Muscle of arm (tissue), 14 donors: ENCODE data around the gene ZNF235. TPM values are rescaled to one million over a fixed set of nuclear protein-coding genes. Genes with fewer than 3 reads are reported as not detected.
"Not testable (repeated sequence)": the region's sequence is repeated elsewhere in the genome, so short reads cannot be mapped to it uniquely, and the experiment has no call there.

ENCODE experiments used
- DNase-seq: peaks from one replicate; pipeline ENCODE4 v3.0.0-alpha.2; 2013
- long read RNA-seq, 11 donors: transcript quantifications; one replicate each; lab custom pipeline, GENCODE V29; 2026
- polyA plus RNA-seq, 12 donors: library from polyadenylated mRNA; unstranded; fragments of 120-200 nt; gene quantifications; one replicate each; pipeline ENCODE4 v1.2.1, GENCODE V29; 2013; ENCODE audit not compliant: insufficient read length in 12 of 12

Gene ZNF235
- 1 to 10 TPM in 10 of 12 donors, not detected in 2; 5.4 to 9.2 (median 6.4) TPM for polyA plus RNA-seq
- long read RNA-seq, donor 1, full-length matches to known transcripts = 4 of 4 reads
- long read RNA-seq, donor 1, partial matches to known transcripts = 0 of 4 reads
- long read RNA-seq, donor 1, other reads (novel, unspliced or antisense) = 0 of 4 reads
- long read RNA-seq, donor 2, full-length matches to known transcripts = 7 of 7 reads
- long read RNA-seq, donor 2, partial matches to known transcripts = 0 of 7 reads
- long read RNA-seq, donor 2, other reads (novel, unspliced or antisense) = 0 of 7 reads
- long read RNA-seq, donor 3, full-length matches to known transcripts = 1 of 1 reads
- long read RNA-seq, donor 3, partial matches to known transcripts = 0 of 1 reads
- long read RNA-seq, donor 3, other reads (novel, unspliced or antisense) = 0 of 1 reads
- long read RNA-seq, donor 4 = 0 reads
- long read RNA-seq, donor 5, partial matches to known transcripts = 0 of 1 reads
- long read RNA-seq, donor 5, other reads (novel, unspliced or antisense) = 0 of 1 reads
- long read RNA-seq, donor 6, partial matches to known transcripts = 0 of 3 reads
- long read RNA-seq, donor 6, other reads (novel, unspliced or antisense) = 0 of 3 reads
- long read RNA-seq, donor 7, full-length matches to known transcripts = 3 of 3 reads
- long read RNA-seq, donor 7, partial matches to known transcripts = 0 of 3 reads
- long read RNA-seq, donor 7, other reads (novel, unspliced or antisense) = 0 of 3 reads
- long read RNA-seq, donor 8, full-length matches to known transcripts = 4 of 4 reads
- long read RNA-seq, donor 8, partial matches to known transcripts = 0 of 4 reads
- long read RNA-seq, donor 8, other reads (novel, unspliced or antisense) = 0 of 4 reads
- long read RNA-seq, donor 9, full-length matches to known transcripts = 2 of 2 reads
- long read RNA-seq, donor 9, partial matches to known transcripts = 0 of 2 reads
- long read RNA-seq, donor 9, other reads (novel, unspliced or antisense) = 0 of 2 reads
- long read RNA-seq, donor 10, full-length matches to known transcripts = 4 of 4 reads
- long read RNA-seq, donor 10, partial matches to known transcripts = 0 of 4 reads
- long read RNA-seq, donor 10, other reads (novel, unspliced or antisense) = 0 of 4 reads
- long read RNA-seq, donor 11, full-length matches to known transcripts = 3 of 3 reads
- long read RNA-seq, donor 11, partial matches to known transcripts = 0 of 3 reads
- long read RNA-seq, donor 11, other reads (novel, unspliced or antisense) = 0 of 3 reads

DNA sequence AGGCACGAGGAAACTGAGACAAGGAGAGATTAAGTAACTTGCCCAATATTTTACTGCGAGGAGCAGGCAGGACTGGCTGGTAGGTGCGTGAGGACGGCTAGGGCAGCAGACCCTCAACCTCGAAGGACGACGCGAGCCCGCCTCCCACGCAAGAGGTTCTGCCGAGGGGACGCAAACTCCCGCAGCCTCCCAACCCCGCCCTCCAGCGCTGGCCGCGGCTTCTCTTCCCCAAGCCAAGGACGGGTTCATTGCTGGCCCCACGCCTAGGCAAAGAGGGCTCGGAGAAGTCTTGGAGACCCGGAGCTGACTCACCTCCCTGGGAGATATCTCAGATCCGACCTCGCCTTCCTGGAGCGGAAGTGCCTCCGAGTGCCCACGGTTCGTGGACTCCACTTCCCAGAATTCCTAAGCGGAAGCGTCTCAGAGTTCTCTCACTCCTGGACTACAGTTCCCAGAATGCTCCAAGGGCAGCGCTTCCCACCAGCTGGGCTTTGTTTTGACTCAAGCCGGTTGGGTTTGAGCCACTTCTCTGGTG, at the start of gene ZNF235:
ZNF235 (minus strand) TSS at position 367 of the 535 bp plus-strand sequence. CDS start 1,621 bp downstream, outside the sequence.
- DNase-seq = peak; percentile 95

DNA sequence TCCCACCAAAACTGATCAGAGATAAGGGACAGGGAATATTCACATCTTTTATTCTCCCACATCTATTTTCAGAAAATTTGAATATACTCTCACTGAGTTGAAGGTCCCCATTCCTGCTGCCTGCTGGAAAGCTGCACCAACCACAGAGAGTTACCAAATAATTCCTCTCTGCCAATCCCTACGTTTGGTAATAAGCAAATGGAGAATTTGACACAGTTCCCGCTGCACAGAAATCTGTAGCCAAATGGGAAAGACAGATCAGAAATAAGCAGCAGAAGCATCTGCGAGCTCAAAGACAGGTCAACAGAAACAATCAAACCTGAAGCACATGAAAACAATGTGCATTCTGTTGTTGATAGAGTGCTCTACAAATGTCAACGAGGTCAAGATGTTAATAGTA, 41.7 kb upstream of the ZNF235 start:
- DNase-seq = no peak

DNA sequence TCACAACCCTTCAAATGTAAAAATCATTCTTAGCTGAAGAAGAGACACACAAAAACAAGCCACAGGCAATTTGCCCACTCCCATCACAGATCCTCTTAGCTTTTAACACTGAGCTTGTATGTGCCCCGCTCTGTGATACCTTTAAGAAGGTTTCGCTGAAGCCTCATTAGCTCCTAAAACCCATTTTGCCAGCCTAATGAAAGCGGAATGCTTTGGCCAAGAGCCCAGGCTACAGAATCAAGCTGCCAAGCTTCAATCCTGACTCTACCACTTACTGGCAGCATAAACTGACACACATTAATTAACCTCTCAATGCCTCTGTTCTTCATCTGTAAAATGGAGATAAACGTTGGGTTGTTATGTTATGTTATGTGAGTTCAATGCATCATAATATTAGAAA, 41.1 kb upstream of the ZNF235 start:
- DNase-seq = no peak

DNA sequence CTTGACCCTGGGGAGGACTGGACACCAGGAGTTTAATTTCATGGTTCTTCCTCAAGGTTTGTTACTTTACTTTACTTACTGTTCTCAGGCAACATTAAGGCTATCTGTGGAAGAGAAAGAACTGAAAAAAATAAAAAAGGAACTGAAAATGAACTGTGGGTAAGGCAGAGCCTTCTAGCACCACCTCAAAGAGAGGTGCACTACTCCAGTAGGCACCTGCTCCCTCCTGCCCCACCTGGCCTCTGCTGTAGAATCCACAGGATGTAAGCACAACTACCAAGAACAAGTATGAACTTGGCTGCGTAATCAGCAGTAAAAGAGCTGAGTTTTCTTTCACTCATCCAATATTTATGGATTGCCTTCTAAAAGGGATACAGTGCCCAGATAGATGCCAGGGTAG, 39.4 kb upstream of the ZNF235 start:
- DNase-seq = no peak

DNA sequence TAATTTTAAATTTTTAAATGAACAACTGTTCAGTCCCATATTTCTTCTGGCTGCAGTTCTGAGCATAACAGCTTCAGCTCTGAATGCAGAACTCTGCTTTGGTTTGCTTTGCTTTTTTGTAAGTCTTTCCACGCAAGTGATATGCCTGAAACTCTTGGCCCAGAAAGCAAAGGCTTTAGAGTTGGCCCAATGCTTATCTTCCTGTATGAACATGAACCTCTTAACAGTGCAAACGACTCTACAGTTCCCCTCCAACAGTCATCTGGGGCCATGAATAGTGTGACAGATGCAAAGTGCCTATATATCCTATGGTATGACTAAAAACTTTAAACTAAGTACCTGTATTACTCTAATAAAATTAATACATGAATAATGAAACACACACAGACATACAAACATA, 37.0 kb upstream of the ZNF235 start:
- DNase-seq = no peak

DNA sequence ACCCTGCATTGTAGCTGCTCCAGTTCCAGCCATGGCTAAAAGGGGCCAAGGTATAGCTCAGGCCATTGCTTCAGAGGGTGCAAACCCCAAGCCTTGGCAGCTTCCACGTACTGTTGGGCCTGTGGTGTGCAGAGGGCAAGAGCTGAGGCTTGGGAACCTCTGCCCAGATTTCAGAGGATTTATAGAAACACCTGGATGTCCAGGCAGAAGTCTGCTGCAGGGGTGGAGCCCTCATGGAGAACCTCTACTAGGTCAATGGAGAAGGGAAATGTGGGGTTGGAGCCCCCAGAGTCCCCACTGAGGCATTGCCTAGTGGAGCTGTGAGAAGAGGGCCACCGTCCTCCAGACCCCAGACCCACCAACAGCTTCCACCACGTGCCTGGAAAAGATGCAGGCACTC, 29.8 kb upstream of the ZNF235 start:
- DNase-seq = not testable (repeated sequence)

DNA sequence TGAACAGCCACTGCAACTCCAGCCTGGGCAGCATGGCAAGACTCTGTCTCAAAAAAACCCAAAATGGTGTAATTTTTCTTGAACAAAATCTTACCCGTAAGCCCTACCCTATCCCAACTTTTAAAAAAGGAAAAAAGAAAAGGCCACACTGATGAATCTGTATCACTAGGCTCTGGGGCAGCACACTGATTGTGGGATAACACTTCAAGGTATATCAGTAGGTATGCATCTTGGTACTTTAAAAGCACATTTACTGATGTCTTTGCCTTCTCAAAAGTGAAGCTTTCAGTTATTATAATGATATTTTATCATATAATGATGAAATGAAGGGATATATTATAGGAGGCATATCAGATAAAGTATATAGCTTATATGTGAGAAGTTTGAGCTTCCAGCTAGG, 27.3 kb upstream of the ZNF235 start:
- DNase-seq = no peak

DNA sequence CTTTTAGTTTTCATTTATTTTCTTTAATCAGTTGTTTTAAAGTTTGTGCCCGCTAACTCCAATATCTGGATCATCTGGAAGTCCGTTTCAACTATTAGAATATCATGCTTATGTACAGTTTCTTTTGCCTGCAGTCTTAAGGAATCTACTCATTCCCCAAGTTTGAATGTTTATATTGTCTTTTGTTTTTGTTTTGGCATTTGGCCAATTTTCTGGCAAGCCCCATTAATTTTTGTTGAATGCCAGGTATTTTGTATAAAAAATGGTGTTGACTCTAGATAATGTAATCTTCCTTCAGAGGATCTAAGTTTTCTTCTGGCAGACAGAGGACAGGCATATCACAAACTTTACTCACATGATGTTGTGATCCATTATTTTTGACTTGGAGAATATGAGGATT, 11.1 kb upstream of the ZNF235 start:
- DNase-seq = no peak

DNA sequence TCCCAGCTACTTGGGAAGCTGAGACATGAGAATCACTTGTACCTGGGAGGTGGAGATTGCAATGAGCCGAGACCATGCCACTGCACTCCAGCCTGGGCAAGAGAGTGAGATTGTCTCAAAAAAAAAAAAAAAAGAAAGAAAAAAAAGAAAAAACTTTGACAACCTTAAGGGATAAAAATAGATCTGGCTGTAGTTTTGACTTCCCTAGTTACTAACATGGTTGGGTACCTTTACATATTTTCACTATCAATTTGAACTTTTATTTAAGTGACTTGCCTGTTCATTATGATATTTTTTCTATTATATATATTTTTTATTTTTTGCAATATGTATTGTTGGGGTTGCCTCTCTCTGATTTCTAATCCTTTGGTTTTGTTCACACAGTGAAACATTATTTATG, 8.4 kb upstream of the ZNF235 start:
- no peak for DNase-seq

DNA sequence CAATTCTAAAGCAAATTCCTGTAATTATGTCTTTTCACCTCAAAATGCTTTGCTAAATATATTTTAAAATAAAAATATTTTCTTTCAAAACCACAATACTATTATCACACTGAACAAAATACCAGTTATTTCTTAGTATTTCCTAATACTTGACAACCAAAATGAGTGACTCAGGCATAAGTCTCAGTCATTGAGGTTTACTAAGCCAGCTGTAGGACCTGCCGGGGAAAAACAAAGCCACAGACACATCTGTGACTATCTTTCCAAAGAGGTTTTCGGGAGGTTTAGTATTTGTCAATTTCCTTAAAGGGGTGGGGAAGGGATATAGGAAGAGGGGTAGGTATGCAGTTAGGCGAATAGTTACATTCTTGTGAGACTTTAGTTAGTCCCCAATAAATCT, 3.2 kb upstream of the ZNF235 start:
- DNase-seq = no peak

DNA sequence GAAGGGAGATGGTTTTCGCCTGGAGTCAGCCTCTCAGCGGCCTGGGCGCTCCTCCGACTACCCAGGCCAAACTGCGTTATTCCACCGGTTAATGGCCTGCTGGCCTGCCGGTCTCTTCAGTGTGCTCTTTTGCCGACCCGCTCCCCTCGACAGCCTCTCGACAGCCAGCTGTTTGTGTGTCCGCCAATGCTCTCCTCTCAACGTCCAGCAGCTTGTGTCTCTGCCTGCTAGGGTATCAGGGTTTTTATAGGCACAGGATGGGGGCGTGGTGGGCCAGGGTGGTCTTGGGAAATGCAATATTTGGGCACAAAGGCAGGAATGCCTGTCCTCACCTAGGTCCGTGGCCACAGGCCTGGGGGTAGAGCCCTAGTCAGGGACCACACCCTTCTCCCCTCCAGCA, 1.5 kb upstream of the ZNF235 start:
- DNase-seq = no peak

DNA sequence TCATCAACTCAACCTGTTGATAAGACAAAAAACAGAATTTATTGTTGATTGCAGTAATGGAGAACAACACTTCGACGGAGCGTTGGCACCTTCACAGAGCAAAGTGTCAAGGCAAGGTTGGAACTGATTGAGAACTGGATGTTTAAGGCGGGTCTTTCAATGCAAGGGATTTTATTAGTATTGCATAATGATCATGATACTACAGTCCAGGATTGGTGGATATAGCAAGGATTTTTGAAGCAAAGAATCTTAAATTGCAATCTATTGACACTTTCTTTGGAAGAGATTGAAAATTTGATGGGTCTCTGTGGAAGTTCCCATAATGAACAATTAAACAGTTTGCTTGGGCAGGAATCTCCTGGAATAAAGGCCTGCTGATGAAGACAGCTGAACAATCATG, 632 bp upstream of the ZNF235 start:
- no peak for DNase-seq

DNA sequence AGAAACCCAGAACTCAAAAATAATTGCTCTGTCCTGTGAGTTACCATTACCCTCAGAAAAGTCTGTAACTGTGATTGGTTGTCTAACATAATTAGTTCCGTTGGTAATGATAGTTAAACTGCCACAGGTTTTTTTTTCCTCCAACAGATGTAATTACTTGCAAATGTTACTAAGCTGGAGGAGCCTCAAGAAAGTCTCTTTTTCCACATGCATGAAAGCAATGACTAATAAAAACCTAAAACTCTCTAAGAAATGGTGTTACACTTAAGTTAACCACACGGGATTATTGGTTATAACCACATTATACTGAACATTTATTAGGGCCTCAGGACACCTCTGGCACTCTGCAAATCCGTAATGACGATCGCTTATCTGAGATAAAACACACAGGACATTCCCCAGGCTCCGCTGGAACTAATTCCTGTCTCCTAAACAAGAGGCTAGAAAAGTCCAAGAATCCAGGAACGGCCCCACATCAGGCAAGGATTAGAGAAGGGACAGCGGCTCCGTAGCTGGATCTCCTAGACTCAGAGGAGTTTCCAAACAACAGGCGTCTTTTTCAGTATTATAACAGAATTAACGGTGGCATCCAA, 753 bp downstream of the ZNF235 start:
- no peak for DNase-seq

DNA sequence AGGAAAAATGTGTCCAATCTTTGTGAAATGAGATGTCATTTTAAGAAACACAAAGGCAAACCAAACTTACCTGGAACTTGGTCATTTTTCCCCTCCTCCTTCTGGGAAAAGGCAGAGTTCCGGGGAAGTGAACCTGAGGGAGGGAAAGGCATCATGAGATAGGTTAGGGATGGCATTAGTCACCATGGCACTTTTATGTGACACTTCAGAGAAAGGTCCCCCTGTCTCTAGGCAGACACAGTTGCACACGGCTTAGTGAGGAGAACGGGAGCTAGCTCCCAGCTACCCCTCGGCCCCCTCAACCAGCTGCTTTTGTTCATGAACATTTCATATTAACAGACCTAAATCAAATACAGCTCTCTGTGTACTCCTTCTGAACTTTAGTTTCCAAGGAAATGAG, 1.5 kb downstream of the ZNF235 start:
- no peak for DNase-seq

DNA sequence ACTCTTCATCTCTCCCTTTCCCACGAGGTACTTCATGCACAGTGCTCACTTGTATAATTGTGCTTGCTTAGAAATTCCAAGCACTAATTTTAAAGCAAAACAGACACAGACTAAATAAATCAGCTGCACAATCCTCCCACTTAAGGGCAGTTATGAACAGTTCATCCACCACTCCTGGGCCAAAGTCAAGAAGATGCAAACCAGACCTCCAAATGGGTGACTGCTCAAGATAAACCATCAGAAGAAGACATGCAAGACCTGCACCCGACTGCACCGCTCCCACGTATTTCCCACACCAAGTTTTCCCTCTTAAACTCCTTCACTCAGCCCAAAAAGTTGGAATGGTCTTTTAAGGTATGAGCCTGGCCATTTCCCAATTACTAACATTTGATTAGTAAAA, 19.9 kb downstream of the ZNF235 start:
- no peak for DNase-seq

DNA sequence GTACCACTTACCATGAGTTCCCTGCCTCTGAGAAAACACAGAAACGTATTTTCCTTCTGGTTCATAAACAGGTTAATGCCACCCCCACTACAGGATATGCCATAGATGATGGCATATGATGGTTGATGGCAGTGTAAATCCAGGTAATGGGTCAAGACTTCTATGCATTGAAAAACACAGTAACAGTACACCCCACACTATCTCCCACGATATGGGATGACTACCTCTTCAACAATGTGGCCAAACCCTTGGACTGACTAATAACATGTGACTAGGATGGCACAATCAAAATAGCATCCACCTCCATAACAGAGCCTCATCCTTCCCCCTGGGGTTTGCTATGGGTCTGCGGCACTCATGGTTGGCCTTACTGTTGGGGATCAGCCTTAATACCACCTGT, 22.0 kb downstream of the ZNF235 start:
- no peak for DNase-seq

DNA sequence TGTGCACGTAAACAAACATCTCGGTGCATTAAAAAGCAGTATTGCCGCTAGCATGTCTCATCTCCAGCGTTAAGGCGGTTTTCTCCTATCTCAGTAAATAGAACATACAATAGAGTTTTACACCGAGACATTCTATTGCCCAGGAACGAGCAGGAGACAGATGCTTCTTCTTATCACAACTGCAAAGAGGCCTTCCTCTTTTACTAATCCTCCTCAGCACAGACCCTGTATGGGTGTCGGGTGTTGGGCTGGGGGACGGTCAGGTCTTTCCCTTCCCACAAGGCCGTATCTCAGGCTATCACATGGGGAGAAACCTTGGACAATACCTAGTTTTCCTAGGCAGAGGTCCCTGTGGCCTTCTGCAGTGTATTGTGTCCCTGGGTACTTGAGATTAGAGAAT, 23.9 kb downstream of the ZNF235 start:
- DNase-seq = no peak

DNA sequence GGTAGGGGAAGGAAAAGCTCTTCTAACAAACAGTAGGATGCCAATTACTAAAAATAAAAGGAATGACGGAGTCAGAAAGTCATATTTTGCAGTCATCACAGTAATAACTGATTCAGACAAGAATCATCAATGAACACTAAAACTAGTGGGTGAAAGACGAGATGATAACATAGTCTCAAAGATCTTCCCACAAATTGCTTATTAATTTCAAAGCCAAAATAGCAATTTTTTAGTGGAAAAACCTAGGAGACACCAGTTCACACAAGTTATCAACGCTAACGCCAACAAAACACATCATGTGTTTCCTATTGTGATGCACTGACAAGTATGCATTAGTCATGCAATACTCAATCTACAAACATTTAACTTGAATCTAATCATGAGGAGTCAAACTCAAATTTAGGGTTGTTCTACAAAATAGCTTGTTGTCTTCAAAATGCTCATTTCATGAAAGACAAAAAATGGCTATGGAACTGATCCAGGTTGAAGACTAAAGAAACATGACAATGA, 26.6 kb downstream of the ZNF235 start:
- no peak for DNase-seq

DNA sequence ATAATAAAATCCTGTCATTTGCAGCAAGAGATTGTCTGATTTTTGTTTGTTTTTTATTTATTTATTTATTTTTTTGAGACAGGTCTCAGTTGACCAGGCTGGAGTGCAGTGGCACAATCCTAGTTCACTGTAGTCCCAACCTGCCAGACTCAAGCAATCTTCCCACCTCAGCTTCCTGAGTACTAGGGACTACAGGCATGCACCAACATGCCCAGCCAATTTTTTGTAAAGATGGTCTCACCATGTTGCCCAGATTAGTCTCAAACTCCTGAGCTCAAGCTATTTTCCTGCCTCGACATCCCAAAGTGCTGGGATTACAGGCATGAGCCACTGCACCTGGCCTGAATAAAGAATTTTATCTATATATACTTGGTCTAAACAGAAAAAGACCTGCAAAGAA, 27.5 kb downstream of the ZNF235 start:
- no peak for DNase-seq

DNA sequence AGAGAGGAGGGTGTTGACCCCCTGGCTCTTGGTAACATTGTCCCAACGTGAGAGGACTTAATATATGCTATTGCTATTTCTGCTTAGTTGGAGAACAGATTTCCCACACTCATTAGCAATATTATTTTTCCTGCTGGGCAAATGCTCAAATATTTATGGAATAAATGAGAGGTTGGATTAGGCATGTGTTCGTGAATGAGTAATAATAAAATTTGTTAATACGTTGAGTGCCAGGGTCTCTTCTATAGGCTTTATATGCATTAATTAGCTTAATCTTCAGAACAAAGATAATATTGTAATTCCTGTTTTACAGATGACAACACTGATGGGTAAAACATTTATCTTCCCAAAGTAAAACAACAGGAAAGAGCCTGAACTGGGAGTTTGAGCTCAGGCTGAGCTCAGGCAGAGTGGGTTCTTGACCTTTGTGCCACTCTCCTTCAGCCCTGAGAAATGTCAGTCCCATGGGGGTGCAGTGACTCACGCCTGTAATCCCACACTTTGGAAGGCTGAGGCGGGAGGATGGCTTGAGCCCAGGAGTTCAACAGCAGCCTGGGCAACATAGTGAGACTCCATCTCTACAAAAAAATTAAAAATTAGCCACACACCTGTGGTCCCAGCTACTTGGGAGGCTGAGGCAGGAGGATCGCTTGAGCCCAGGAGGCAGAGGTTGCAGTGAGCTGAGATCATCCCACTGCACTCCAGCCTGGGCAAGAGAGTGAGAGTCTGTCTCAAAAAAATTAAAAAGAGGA, 44.0 kb downstream of the ZNF235 start:
- DNase-seq = no peak

DNA sequence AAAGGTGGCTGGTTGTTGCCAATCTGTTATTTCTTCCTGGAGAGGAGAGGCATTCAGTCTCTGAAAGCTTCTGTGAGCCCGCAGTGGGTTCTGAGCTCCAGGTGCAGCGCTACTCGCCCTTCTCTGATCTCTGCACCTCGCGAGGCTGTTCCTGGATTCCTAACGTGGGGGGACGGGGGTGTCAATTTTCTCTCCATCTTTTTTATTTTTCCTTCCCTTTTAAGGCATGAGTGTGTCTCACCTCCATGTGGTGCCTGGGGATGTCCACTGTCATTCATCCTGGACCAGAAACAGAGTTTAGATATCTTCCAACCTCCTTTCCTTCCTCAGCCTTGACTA, 44.5 kb downstream of the ZNF235 start:
- no peak for DNase-seq
